Rectal smooth muscle tissue (tissue), 1 donor: ENCODE measurements around the gene FAM240B.

Source experiments
- H3K27ac ChIP-seq: one replicate; pipeline ENCODE4 v1.7.0; 2013; ENCODE audit warnings: low read depth, low read length, inconsistent platforms
- H3K27me3 ChIP-seq: one replicate; pipeline ENCODE4 v1.7.0; 2013; ENCODE audit warnings: low read length; ENCODE audit not compliant: control insufficient read depth, insufficient read depth
- H3K36me3 ChIP-seq: one replicate; pipeline ENCODE4 v1.7.0; 2013; ENCODE audit warnings: low read length; ENCODE audit not compliant: control insufficient read depth, insufficient read depth
- H3K4me1 ChIP-seq: one replicate; pipeline ENCODE4 v1.7.0; 2013; ENCODE audit warnings: low read length; ENCODE audit not compliant: control insufficient read depth, insufficient read depth
- H3K4me3 ChIP-seq: one replicate; pipeline ENCODE4 v1.7.0; 2013; ENCODE audit warnings: low read length
- H3K9ac ChIP-seq: one replicate; pipeline ENCODE4 v1.7.0; 2013; ENCODE audit warnings: low read length

The FAM240B gene

DNA sequence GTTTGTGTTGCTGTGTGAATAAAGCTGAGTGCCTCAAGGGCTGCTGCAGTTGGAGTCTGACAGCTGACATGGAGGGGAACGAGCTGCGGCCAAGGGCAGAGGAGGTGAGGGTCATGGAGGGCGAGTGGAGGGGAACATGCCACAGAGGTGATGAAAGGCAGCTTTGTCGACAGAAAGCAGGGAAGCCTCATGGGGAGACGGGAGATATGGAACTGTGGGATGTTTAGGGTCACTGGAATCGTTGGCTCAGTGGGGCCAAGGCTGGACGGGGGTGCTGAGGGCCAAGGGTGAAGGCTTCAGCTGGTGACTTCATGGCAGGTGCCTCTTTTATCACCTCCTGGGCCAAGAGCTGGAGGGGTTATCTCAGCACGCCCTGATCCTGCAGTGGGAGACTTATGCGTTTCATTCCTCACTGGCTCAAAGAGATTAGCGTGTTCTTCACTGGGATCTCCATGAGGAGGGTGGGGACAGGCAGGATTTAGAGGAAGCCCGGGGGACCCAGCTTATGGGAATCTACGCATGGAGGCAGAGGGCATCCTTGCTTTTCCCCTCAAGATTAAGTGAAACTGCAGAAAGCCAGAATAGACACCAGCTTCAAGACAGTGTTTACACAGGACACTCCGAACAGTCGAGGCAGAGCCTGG is 42.2 kb downstream of the FAM240B start:
- no peaks in the 10 kb centered on the region for H3K4me1 ChIP-seq
- H3K4me3 ChIP-seq = no peak overlapping the region
- no peak overlapping the region for H3K27ac ChIP-seq
- H3K36me3 ChIP-seq = no peaks in the 10 kb centered on the region
- no peaks in the 10 kb centered on the region for H3K27me3 ChIP-seq
- no peak overlapping the region for H3K9ac ChIP-seq

DNA sequence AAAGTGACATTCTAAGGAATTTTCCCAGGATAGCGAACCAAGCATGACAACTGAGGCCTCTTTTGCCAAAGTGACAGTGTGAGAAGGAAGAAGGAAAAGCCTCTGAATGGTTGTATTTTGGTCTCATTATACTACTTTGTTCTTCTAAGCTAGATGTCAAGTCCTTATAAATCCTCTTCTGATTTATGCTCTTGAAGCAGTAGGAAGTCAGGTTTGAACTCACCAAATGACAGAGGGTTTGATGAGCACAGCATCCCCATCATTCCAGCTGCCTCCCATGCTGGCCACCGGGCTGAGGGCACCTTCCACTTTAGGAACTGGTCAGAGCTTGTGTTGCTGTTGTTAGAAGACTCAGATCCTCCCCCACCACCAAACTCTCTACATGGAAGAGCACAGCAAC is 44.1 kb downstream of the FAM240B start:
- Histone ChIP-seq H3K36me3 (no peaks in the 10 kb centered on the region), H3K27ac (no peak overlapping the region), H3K4me3 (no peak overlapping the region), H3K9ac (no peak overlapping the region), H3K27me3 (no peaks in the 10 kb centered on the region), H3K4me1 (no peaks in the 10 kb centered on the region)

DNA sequence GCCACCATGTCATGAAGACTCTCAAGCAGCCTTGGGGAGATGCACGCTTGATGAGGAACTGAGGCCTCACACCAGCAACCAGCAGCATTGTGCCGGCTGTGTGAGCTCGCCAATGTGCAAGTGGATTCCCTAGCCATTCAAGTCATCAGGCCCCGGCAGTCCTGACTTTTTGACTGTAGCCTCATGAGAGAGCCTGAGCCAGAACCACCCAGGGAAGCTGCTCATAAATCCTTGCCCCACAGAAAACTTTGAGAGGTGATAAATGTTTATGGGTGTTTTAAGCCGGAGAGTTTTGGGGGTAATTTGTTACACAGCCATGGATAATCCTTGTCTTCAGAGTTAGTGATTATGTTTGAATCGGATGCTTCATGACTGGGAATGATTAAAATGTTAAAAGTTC is 44.7 kb downstream of the FAM240B start:
- no peak overlapping the region for H3K9ac ChIP-seq
- H3K4me1 ChIP-seq = no peaks in the 10 kb centered on the region
- no peak overlapping the region for H3K27ac ChIP-seq
- H3K27me3 ChIP-seq = no peaks in the 10 kb centered on the region
- no peaks in the 10 kb centered on the region for H3K36me3 ChIP-seq
- no peak overlapping the region for H3K4me3 ChIP-seq

DNA sequence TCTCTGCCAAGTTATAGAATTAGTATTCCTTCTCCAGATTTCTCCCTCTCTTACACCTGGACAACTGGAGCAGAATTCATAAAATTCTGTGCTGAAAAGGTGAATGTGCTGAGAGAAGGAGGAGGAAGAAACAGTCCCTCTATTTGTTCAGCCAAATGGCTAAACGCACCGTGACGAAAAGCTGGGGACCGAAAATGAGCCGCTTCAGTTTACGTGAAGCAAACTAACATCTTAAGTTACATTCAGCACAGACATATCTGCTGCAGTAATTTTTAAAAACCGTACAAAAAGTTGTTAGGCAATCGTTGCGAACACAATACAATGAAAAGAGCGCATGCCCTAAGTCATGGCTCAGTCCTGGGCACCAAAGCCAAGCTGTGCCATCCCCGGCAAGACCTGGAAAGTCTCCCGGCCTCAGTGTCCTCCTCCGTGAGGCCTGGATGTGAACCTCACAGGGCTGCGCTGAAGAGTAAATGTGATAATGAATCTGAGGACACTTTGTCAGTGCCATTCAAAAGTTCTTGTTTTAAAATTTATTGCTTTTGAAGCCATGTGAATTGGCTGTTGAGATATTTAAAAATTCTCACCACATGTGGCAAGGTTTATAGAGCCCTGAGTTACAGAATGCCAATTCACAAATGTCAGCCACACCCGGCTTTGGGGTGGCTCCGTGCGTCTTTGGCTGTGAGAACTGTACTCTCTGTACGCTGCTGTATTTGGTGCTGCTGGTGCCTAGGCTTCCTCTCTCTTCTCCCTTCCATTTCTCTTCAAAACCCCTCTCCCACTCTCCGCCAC is 46.3 kb downstream of the FAM240B start:
- Histone ChIP-seq H3K27ac (no peak overlapping the region), H3K4me3 (no peak overlapping the region), H3K9ac (no peak overlapping the region), H3K36me3 (no peaks in the 10 kb centered on the region), H3K4me1 (no peaks in the 10 kb centered on the region), H3K27me3 (no peaks in the 10 kb centered on the region)

DNA sequence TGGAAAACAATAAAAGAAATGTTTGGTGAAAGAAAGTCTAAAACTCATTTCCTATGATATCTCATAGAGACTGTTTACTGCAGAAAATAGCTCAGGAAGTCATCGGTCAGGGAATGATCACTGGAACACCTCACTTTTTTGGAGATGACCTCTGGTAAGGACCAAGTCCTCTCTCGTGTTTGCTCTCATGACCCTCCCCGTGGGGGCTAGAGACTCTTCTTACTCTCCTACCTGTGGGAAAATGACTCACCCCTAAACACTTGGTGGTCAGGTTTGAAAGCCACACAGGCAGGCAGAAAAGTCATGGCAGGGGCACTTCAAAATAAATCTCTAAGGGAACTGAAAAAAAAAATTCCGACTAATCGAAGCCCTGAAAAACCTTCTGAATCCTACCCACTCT is 48.2 kb downstream of the FAM240B start:
- Histone ChIP-seq H3K4me1 (no peaks in the 10 kb centered on the region), H3K36me3 (no peaks in the 10 kb centered on the region), H3K27ac (no peak overlapping the region), H3K4me3 (no peak overlapping the region), H3K9ac (no peak overlapping the region), H3K27me3 (no peaks in the 10 kb centered on the region)

DNA sequence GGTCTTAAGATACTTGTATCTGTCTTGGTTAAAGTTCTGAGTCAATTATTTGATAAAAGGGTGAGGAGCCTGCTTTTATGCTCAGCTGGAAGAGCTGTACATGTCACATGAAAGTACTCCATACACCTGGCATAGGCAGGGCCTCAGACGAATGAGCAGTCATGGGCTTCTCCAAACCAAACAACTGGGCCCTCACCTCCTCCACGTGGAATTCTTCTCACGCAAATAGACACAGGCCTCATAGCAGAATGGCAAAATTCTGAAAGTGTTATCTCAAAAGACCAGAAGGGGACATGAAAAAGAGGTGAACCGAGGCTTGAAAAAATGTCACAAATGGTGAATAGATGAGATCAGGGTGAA is 48.6 kb downstream of the FAM240B start:
- H3K9ac ChIP-seq = no peak overlapping the region
- no peaks in the 10 kb centered on the region for H3K36me3 ChIP-seq
- H3K27ac ChIP-seq = no peak overlapping the region

DNA sequence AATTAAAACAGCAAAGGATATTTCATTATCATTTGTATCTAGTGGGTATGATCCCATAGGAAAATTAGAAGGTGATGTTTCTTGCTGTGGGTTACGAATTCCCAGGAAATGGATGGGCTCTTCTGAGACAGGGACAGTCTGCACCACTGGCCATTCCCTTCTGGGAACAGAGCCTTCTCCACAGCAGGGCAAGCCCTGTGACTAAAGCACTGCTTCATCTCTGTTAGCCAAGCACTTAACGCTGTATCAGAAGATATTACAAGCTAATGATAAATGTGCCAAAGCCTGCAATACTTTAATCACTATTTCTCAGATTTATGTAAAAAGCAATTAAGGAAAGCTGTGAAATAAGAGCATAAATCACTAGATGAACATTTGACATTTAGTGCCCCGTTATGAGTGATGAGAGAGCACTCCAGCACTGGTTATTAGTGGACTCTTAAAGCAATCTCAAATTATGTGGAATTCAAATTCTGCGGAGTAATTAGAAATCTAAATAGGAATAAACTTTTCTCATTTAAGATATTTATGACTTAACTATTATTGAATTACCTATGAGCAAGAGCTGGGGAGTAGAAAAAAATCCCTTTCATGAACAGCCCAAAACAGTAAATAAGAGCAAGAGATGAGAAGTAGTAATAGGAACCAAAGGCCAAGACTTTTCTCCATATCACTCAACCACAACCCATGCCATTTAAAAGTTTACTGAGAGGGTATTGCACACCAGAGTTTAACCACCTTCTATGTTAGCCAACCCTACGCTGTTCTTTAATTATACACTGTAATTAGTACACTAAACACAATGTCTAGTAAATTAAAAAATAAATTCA is 49.2 kb downstream of the FAM240B start:
- H3K27me3 ChIP-seq = no peaks in the 10 kb centered on the region
- H3K4me3 ChIP-seq = no peak overlapping the region
- H3K36me3 ChIP-seq = no peaks in the 10 kb centered on the region
- H3K9ac ChIP-seq = no peak overlapping the region
- H3K4me1 ChIP-seq = no peaks in the 10 kb centered on the region
- H3K27ac ChIP-seq = no peak overlapping the region

More for the DNA sequence above, 48.6 kb downstream of the FAM240B start:
- Histone ChIP-seq H3K4me3 (no peak overlapping the region), H3K4me1 (no peaks in the 10 kb centered on the region), H3K27me3 (no peaks in the 10 kb centered on the region)

DNA sequence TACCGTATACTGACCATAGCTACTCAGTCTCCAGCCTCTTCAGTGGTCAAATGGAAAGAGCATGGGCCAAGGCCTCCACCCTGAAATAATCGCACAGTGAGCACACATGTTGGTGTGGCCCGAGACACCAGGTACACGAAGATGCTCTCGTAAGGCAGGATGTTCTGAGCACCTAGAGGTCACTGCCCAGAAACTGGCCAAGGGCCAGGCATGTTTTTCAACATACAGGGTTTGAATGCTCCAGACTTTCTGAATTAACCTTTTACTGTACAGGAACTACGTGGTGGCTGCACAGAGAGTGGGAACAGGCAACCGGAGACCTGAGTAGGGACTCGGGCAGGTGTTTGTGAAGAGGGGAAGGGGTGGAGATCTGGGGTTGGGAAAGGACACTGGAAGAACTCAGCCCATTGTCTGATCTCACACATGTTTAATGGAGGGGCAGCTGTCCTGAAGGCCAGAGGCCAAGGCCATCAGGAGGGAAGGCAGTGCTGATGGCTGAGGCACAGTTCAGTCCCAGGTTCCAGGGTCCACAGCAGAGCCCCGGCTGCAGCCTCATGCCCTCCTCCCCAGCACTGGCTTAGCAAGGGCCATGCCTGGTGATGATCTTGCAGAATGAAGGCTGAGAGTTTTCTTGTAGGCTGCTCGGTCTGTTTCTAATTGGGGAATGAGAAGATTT is 51.0 kb downstream of the FAM240B start:
- Histone ChIP-seq H3K27ac (no peak overlapping the region), H3K36me3 (no peaks in the 10 kb centered on the region)

DNA sequence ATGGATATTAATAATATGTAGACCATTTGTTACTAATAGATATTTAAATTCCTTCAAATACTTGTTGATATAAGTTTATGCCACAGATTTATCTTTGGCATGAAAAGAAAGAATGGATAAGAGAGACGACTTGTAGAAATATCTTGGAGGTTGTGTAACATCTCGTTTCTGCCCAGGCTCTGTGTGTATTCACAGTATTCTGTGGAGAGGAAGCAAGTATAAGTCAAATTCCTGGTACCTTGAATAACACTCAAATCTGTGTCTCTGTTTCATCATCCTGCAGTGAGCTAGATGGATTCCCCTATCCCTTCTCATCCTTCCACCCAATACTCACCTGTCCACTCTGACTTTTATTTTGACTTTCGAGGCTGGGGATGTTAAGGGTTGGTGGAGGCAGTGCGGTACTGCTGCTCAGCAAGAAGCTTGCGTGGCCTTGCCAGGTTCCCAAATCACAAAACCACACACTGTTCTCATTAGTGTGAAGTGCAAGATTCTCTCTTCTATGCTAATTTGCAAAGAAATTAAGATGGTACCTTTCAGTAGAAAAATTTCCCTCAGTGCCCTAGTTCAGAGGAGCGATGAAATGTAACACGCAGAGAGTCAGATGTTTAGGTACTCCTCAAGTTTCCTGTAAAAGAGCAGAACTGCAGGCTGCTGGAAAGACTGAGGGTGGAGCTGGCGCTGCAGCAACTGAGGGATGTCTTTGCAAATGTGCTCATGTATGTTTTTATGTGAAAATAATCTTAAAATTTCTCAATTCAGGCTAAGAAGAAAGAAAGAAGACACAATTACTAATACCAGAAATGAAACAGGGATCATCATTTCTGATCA is 57.0 kb downstream of the FAM240B start:
- Histone ChIP-seq H3K4me1 (no peaks in the 10 kb centered on the region), H3K27ac (no peak overlapping the region), H3K9ac (no peak overlapping the region), H3K27me3 (no peaks in the 10 kb centered on the region), H3K36me3 (no peaks in the 10 kb centered on the region), H3K4me3 (no peak overlapping the region)

More for the DNA sequence above, 51.0 kb downstream of the FAM240B start:
- Histone ChIP-seq H3K27me3 (no peaks in the 10 kb centered on the region), H3K4me1 (no peaks in the 10 kb centered on the region), H3K4me3 (no peak overlapping the region), H3K9ac (no peak overlapping the region)

DNA sequence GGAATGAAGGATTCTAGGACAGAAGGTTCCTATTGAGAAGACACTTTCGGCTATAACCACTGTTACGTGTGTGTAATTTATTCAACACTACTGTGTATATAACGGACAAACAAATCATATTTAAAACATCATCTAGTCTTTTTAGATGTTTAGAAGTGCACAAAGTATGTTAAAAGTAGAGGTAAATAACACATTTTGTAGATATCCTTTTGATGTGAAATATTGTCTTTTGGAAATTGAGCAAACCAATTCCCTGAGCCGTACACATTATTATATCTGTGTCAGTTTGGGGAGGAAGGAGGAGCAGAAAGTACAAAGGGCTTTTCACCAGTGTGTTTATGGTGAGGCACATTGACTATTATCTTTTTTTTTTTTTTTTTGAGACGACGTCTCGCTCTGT is 60.4 kb downstream of the FAM240B start:
- Histone ChIP-seq H3K27me3 (no peaks in the 10 kb centered on the region), H3K9ac (no peak overlapping the region), H3K27ac (no peak overlapping the region)

DNA sequence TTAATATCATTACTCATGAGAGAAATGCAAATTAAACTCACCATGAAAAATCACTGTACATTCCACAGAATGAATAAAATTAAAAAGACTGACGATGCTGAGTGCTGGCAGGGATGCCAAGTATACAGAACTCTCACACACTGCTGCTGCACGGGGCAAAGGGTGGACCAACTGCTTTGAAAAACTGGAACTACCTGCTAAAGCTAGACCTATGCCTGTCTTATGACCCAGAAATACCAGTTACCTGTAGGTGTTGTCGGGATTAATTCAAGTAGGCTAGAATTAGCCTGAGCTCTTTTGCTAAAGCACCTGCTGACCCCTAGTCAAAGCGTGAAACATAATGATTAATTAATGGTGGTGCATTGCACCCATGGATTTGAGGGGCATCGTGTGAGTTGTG is 63.0 kb downstream of the FAM240B start:
- Histone ChIP-seq H3K4me1 (no peaks in the 10 kb centered on the region), H3K4me3 (no peak overlapping the region), H3K9ac (no peak overlapping the region), H3K36me3 (no peaks in the 10 kb centered on the region), H3K27ac (no peak overlapping the region), H3K27me3 (no peaks in the 10 kb centered on the region)

More for the DNA sequence above, 60.4 kb downstream of the FAM240B start:
- Histone ChIP-seq H3K36me3 (no peaks in the 10 kb centered on the region), H3K4me1 (no peaks in the 10 kb centered on the region), H3K4me3 (no peak overlapping the region)
